Fibroblast of skin of scalp (primary cell): ENCODE measurements around the gene C16orf96.
A peak's percentile ranks its signal among the peaks of the same experiment; 100 is the strongest.

ENCODE experiments used
- DNase-seq: peaks from one replicate; pipeline ENCODE4 v3.0.0-alpha.2; 2013

C16orf96 gene

GRCh38 chr16:4618645-4619418 lies 62.7 kb downstream of the C16orf96 start:
- DNase-seq: no peak

GRCh38 chr16:4623593-4623992 lies 67.5 kb downstream of the C16orf96 start:
- DNase-seq: no peak

- DNase-seq: peak; percentile 98
These were observed 68.1 kb downstream of the C16orf96 start, which contains the start of gene MGRN1 for GRCh38 chr16:4624015-4624826. MGRN1 (plus strand) TSS chr16:4624826; CDS start chr16:4624961, 135 bp downstream.

GRCh38 chr16:4624827-4625559 lies 68.9 kb downstream of the C16orf96 start:
- peak; percentile 46 for DNase-seq

- no peak for DNase-seq
These were observed 69.5 kb downstream of the C16orf96 start for GRCh38 chr16:4625560-4626159.

- DNase-seq: no peak
These were observed 70.3 kb downstream of the C16orf96 start for GRCh38 chr16:4626396-4626795.

GRCh38 chr16:4628283-4628682 lies 72.1 kb downstream of the C16orf96 start:
- no peak for DNase-seq

GRCh38 chr16:4631444-4631843 lies 75.3 kb downstream of the C16orf96 start:
- DNase-seq: no peak

- no peak for DNase-seq
These were observed 77.9 kb downstream of the C16orf96 start for GRCh38 chr16:4633910-4634635.

- no peak for DNase-seq
These were observed 78.6 kb downstream of the C16orf96 start for GRCh38 chr16:4634768-4635167.

- DNase-seq: no peak
These were observed 80.1 kb downstream of the C16orf96 start for GRCh38 chr16:4636196-4636595.

GRCh38 chr16:4637501-4638166 lies 81.5 kb downstream of the C16orf96 start:
- no peak for DNase-seq

- no peak for DNase-seq
These were observed 83.9 kb downstream of the C16orf96 start for GRCh38 chr16:4639899-4640509.

- DNase-seq: no peak
These were observed 84.6 kb downstream of the C16orf96 start for GRCh38 chr16:4640572-4641305.

- DNase-seq: no peak
These were observed 85.2 kb downstream of the C16orf96 start for GRCh38 chr16:4641306-4641687.

- no peak for DNase-seq
These were observed 85.8 kb downstream of the C16orf96 start for GRCh38 chr16:4641895-4642294.

- DNase-seq: no peak
These were observed 90.9 kb downstream of the C16orf96 start for GRCh38 chr16:4646773-4647643.

- DNase-seq: no peak
These were observed 91.5 kb downstream of the C16orf96 start for GRCh38 chr16:4647644-4647980.

- no peak for DNase-seq
These were observed 92.8 kb downstream of the C16orf96 start for GRCh38 chr16:4648917-4649316.
